Endothelial cell of umbilical vein (primary cell): Measurements from ENCODE around the gene PRRG1. TPM values are rescaled to one million over a fixed set of nuclear protein-coding genes. Genes with fewer than 3 reads are reported as not detected.

Source experiments
- BruUV-seq: library from RNA; stranded (reverse); fragments of 400-500 nt; replicated peaks from 2 replicates; lab custom pipeline; 2021; lab: Mats Ljungman, UMichigan
- CTCF ChIA-PET: fragments of 300-600, 350-600 bp; sonication (Branson Sonifier 250); formaldehyde crosslinking; loops from one replicate; lab custom pipeline; 2021; ENCODE audit warnings: antibody characterized with exemption, inconsistent platforms; lab: Charles Lee
- POLR2A ChIA-PET: fragments of 300-600, 350-600 bp; sonication (Branson Sonifier 250); formaldehyde crosslinking; loops from one replicate; lab custom pipeline; 2021; ENCODE audit warnings: antibody characterized with exemption, inconsistent platforms; lab: Charles Lee
- DNase-seq: peaks from one replicate; pipeline ENCODE4 v3.0.0-alpha.2; 2011; ENCODE audit warnings: low read depth, low spot score
- FAIRE-seq: peaks from 2 replicates; lab custom pipeline; 2011; peaks lifted over from hg19 to GRCh38; lab: Jason Lieb, UNC
- H2AFZ ChIP-seq: 2 replicates; pipeline ENCODE4 v1.6.0; 2012; ENCODE audit warnings: low read depth, low read length, control low read depth, inconsistent platforms
- H3K27ac ChIP-seq: 2 replicates; pipeline ENCODE4 v1.5.1; 2011; ENCODE audit warnings: low read depth, mild to moderate bottlenecking, control low read depth, low read length, moderate library complexity; ENCODE audit not compliant: insufficient read depth
- H3K27me3 ChIP-seq, 2 experiments: 2 replicates each; pipeline versions ENCODE4 v1.6.0 to v1.6.1; 2011; ENCODE audit warnings: low read length in 2 of 2, mixed read lengths in 1 of 2; ENCODE audit not compliant: control insufficient read depth in 2 of 2, insufficient read depth in 2 of 2
- H3K36me3 ChIP-seq, 2 experiments: 2 replicates in 1 of 2; 3 replicates in 1 of 2; pipeline ENCODE4 v1.5.1; 2011; ENCODE audit warnings: low read length in 2 of 2, mild to moderate bottlenecking in 1 of 2, moderate library complexity in 1 of 2; ENCODE audit not compliant: control insufficient read depth in 2 of 2, insufficient read depth in 2 of 2; ENCODE audit errors: extremely low read depth in 1 of 2
- H3K4me1 ChIP-seq: 3 replicates; pipeline ENCODE4 v1.5.1; 2011; ENCODE audit warnings: mild to moderate bottlenecking, low read length; ENCODE audit not compliant: control insufficient read depth, insufficient read depth; ENCODE audit errors: extremely low read depth
- H3K4me2 ChIP-seq: 2 replicates; pipeline ENCODE4 v1.6.1; 2011; ENCODE audit warnings: low read length, control low read depth, mixed read lengths; ENCODE audit not compliant: insufficient read depth
- H3K4me3 ChIP-seq, 3 experiments: fragments of 200-600 bp in 1 of 3; sonication (generic), shearing (Covaris generic) in 1 of 3; replicated peaks in 1 of 3; 2 replicates each; pipeline ENCODE4 v1.5.1; 2011 to 2016; ENCODE audit warnings: control low read depth in 3 of 3, low read length in 3 of 3, mild to moderate bottlenecking in 2 of 3, inconsistent platforms in 1 of 3, low read depth in 1 of 3, moderate library complexity in 1 of 3; ENCODE audit not compliant: insufficient read depth in 1 of 3
- H3K79me2 ChIP-seq: 2 replicates; pipeline ENCODE4 v1.6.0; 2012; ENCODE audit warnings: low read length, inconsistent platforms; ENCODE audit not compliant: control insufficient read depth, insufficient read depth
- H3K9ac ChIP-seq: replicated peaks from 2 replicates; pipeline ENCODE3; 2011; ENCODE audit warnings: low read length, control low read depth; ENCODE audit not compliant: insufficient read depth; ENCODE audit errors: extremely low read depth
- H3K9me1 ChIP-seq: replicated peaks from 3 replicates; pipeline ENCODE4 v1.6.0; 2011; ENCODE audit warnings: mild to moderate bottlenecking, low read length; ENCODE audit not compliant: control insufficient read depth, insufficient read depth; ENCODE audit errors: extremely low read depth
- H3K9me3 ChIP-seq: replicated peaks from 2 replicates; pipeline ENCODE4 v1.5.1; 2012; ENCODE audit warnings: low read length, inconsistent platforms; ENCODE audit not compliant: control insufficient read depth, insufficient read depth
- H4K20me1 ChIP-seq: replicated peaks from 2 replicates; pipeline ENCODE3; 2011; ENCODE audit warnings: mild to moderate bottlenecking, low read length; ENCODE audit not compliant: control insufficient read depth, insufficient read depth; ENCODE audit errors: extremely low read depth
- EZH2 ChIP-seq: IDR thresholded peaks from 2 replicates; pipeline ENCODE4 v1.6.1; 2012; ENCODE audit warnings: borderline replicate concordance, low read depth, mild to moderate bottlenecking, moderate library complexity, low read length, inconsistent platforms; ENCODE audit not compliant: severe bottlenecking
- FOS ChIP-seq: IDR thresholded peaks from 2 replicates; pipeline ENCODE4 v1.6.1; 2011; ENCODE audit warnings: mild to moderate bottlenecking, low read length, moderate library complexity, borderline replicate concordance; ENCODE audit not compliant: insufficient read depth
- GATA2 ChIP-seq: IDR thresholded peaks from 2 replicates; pipeline ENCODE4 v1.7.0; 2011; ENCODE audit warnings: low read depth, mild to moderate bottlenecking, moderate library complexity, mixed read lengths, low read length; ENCODE audit not compliant: insufficient read length, insufficient read depth
- JUN ChIP-seq: IDR thresholded peaks from 2 replicates; pipeline ENCODE4 v1.6.1; 2011; ENCODE audit warnings: borderline replicate concordance, low read depth; ENCODE audit not compliant: insufficient read length, insufficient read depth
- MYC ChIP-seq: IDR thresholded peaks from one replicate; pipeline ENCODE4 v1.6.1; 2011; ENCODE audit warnings: mild to moderate bottlenecking, low read depth, low read length
- POLR2A ChIP-seq: IDR thresholded peaks from 2 replicates; pipeline ENCODE4 v1.6.1; 2012; ENCODE audit warnings: low read depth, mild to moderate bottlenecking, control low read depth, low read length
- POLR2AphosphoS5 ChIP-seq: IDR thresholded peaks from 2 replicates; pipeline ENCODE4 v1.6.1; 2012; ENCODE audit warnings: low read depth, mild to moderate bottlenecking, control low read depth, low read length, moderate library complexity; ENCODE audit not compliant: insufficient read depth
- dilution Hi-C: fragments of 300-500 bp; cut with MboI; formaldehyde crosslinking; loops from one replicate; pipeline ENCODE4 v1.15.0; 2019; ENCODE audit warnings: low sequenced_read_pairs; ENCODE audit not compliant: extremely low pct_ligation_motif_present
- intact Hi-C: fragments of 100-400 bp; cut with micrococcal nuclease; formaldehyde crosslinking; loops from one replicate; pipeline ENCODE4 v1.10.0; 2022
- polyA plus RNA-seq, 4 experiments: library from polyadenylated mRNA; depleted of rRNA in 3 of 4; stranded (reverse) in 3 of 4; unstranded in 1 of 4; fragments of >200 nt; gene quantifications; 2 replicates each; pipeline versions ENCODE4 v1.2.1 to v1.2.3, GENCODE V29; 2011 to 2012; ENCODE audit warnings: missing spikeins in 1 of 4
- total RNA-seq: library from RNA; stranded (reverse); gene quantifications from 2 replicates; pipeline ENCODE4 v1.2.3, GENCODE V29; 2021
- TF ChIP-seq, protein P1 (sequence below): IDR thresholded peaks from 2 replicates; pipeline ENCODE4 v1.6.1; 2011; ENCODE audit not compliant: insufficient read depth, insufficient read length
- TF ChIP-seq, protein P2 (sequence below), 2 donors: IDR thresholded peaks; 1 replicate in 1 of 2; 2 replicates in 1 of 2; pipeline ENCODE4 v1.5.1; 2011; ENCODE audit warnings: low read length in 2 of 2, mild to moderate bottlenecking in 2 of 2, moderate library complexity in 2 of 2, control low read depth in 1 of 2, inconsistent platforms in 1 of 2, low read depth in 1 of 2; ENCODE audit not compliant: insufficient read depth in 1 of 2; ENCODE audit errors: extremely low read depth in 1 of 2

Gene PRRG1
- total and polyA plus RNA-seq, 2 donors (not counting 3 experiments of a cell fraction or from before 2014, with no cell fraction given), result 37.6 to 46.3 TPM

DNA sequence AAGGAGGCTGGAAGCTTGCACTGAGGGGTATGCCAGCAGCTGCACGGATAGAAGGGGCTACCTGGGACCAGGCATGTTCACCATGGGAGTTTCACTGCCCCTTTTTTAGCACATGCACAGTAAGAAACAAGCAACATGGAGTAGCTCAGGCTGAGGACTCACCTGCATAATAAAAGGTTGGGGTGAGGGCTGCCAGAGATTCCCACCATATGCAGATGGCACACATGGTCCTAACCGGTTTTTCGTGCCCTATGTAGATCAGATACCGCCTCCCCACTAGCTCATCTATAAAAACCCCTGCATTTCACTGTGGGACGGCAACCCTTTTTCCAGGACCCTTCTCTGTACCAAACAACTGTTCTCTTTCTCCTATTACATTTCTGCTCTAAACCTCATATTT, 125.3 kb downstream of the PRRG1 start:
- TF ChIP-seq, protein P1, sequence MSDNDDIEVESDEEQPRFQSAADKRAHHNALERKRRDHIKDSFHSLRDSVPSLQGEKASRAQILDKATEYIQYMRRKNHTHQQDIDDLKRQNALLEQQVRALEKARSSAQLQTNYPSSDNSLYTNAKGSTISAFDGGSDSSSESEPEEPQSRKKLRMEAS, result no peak
- TF ChIP-seq, protein P2, sequence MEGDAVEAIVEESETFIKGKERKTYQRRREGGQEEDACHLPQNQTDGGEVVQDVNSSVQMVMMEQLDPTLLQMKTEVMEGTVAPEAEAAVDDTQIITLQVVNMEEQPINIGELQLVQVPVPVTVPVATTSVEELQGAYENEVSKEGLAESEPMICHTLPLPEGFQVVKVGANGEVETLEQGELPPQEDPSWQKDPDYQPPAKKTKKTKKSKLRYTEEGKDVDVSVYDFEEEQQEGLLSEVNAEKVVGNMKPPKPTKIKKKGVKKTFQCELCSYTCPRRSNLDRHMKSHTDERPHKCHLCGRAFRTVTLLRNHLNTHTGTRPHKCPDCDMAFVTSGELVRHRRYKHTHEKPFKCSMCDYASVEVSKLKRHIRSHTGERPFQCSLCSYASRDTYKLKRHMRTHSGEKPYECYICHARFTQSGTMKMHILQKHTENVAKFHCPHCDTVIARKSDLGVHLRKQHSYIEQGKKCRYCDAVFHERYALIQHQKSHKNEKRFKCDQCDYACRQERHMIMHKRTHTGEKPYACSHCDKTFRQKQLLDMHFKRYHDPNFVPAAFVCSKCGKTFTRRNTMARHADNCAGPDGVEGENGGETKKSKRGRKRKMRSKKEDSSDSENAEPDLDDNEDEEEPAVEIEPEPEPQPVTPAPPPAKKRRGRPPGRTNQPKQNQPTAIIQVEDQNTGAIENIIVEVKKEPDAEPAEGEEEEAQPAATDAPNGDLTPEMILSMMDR (IDR thresholded peaks at IDR 0.05; ENCODE audit: extremely low read depth in 1 of 2, insufficient read depth in 1 of 2, low read depth in 1 of 2, low read length in 2 of 2), result no peak
- TF ChIP-seq POLR2A (no peak), GATA2 (no peak), JUN (no peak), EZH2 (no peak), FOS (no peak), POLR2AphosphoS5 (no peak), MYC (no peak)

More for the DNA sequence above, 125.3 kb downstream of the PRRG1 start:
- no peak overlapping the region for H3K9ac ChIP-seq
- no peaks in the 10 kb centered on the region for H4K20me1 ChIP-seq
- no TSS peak for BruUV-seq
- H3K9me3 ChIP-seq, result no peaks in the 10 kb centered on the region
- POLR2A ChIA-PET, result no interaction called here
- peaks cover 5% of the 10 kb centered on the region for H3K4me1 ChIP-seq
- H3K9me1 ChIP-seq, result no peaks in the 10 kb centered on the region
- intact Hi-C loops (no loop called here), dilution Hi-C loops (no loop called here)
- H3K36me3 ChIP-seq, result peaks cover 0 to 4% of the 10 kb centered on the region in 2 experiments
- no peaks in the 10 kb centered on the region for H3K79me2 ChIP-seq
- FAIRE-seq, result no peak
- CTCF ChIA-PET, result no interaction called here
- DNase-seq, result no peak
- H3K27ac ChIP-seq, result no peak overlapping the region
- H3K4me3 ChIP-seq, result no peak overlapping the region
- no peak overlapping the region for H2AFZ ChIP-seq
- H3K27me3 ChIP-seq, result no peaks in the 10 kb centered on the region
- no peak overlapping the region for H3K4me2 ChIP-seq
